A549 (cell line): ENCODE measurements around the gene RAP1GAP2. TPM values are rescaled to one million over a fixed set of nuclear protein-coding genes. Genes with fewer than 3 reads are reported as not detected.

Experiments used
- ATAC-seq, 2 experiments: fragments of 200-7000 bp in 1 of 2; fragments of >200 bp in 1 of 2; cut with Nextera tagmentation in 1 of 2; cut with Tn5 transposase in 1 of 2; 3 replicates each; pipeline versions ENCODE4 v1.8.0 to v1.9.1; 2018 to 2020; ENCODE audit warnings: mild to moderate bottlenecking in 1 of 2, moderate library complexity in 1 of 2
- CTCF ChIA-PET: fragments of 300-600 bp; sonication (Branson Sonifier 250); formaldehyde crosslinking; extraction: SDS; loops from one replicate; lab custom pipeline; 2021; ENCODE audit warnings: antibody characterized with exemption, inconsistent platforms; lab: Yijun Ruan, JAX
- POLR2A ChIA-PET: fragments of 350-600 bp; formaldehyde crosslinking; extraction: SDS; loops from one replicate; lab custom pipeline; 2021; ENCODE audit warnings: antibody characterized with exemption, inconsistent platforms; lab: Yijun Ruan, JAX
- DNase-seq, 2 experiments: peaks; one replicate each; pipeline versions ENCODE4 v3.0.0 to v3.0.0-alpha.2; 2011 to 2016; ENCODE audit warnings: low read depth in 1 of 2, low spot score in 1 of 2
- FAIRE-seq: peaks from 2 replicates; lab custom pipeline; 2011; peaks lifted over from hg19 to GRCh38; lab: Jason Lieb, UNC
- H3K27ac ChIP-seq, 2 experiments: fragments of >200 bp; sonication (Bioruptor Twin); formaldehyde crosslinking; 3 replicates each; pipeline ENCODE4 v1.5.1; 2016 to 2017
- H3K4me1 ChIP-seq: fragments of >200 bp; sonication (Bioruptor Twin); formaldehyde crosslinking; 3 replicates; pipeline ENCODE4 v1.6.1; 2016
- H3K4me2 ChIP-seq: fragments of >200 bp; sonication (Bioruptor Twin); formaldehyde crosslinking; 3 replicates; pipeline ENCODE4 v1.6.1; 2016
- H3K4me3 ChIP-seq: fragments of >200 bp; sonication (Bioruptor Twin); formaldehyde crosslinking; 3 replicates; pipeline ENCODE4 v1.5.1; 2016
- H3K9me3 ChIP-seq: fragments of >200 bp; sonication (Bioruptor Twin); formaldehyde crosslinking; 3 replicates; pipeline ENCODE4 v1.6.1; 2016
- ATOH8 ChIP-seq: fragments of 250-450 bp; sonication (Bioruptor Pico); IDR thresholded peaks from 2 replicates; pipeline ENCODE4 v1.5.0; 2020; ENCODE audit warnings: low read depth, mild to moderate bottlenecking, moderate library complexity
- BCL3 ChIP-seq: fragments of >200 bp; sonication (Bioruptor Twin); formaldehyde crosslinking; IDR thresholded peaks from 3 replicates; pipeline ENCODE4 v1.6.1; 2016
- CBX2 ChIP-seq: fragments of 200-600 bp; sonication (generic); IDR thresholded peaks from 2 replicates; pipeline ENCODE4 v1.6.1; 2016; ENCODE audit warnings: low read depth, mild to moderate bottlenecking, borderline replicate concordance
- CHD2 ChIP-seq: fragments of 150-350 bp; IDR thresholded peaks from 2 replicates; pipeline ENCODE4 v1.6.1; 2014; ENCODE audit warnings: low read length; ENCODE audit not compliant: partially characterized antibody
- EHF ChIP-seq: fragments of 250-450 bp; sonication (Bioruptor Pico); IDR thresholded peaks from 2 replicates; pipeline ENCODE4 v1.5.0; 2020; ENCODE audit warnings: mild to moderate bottlenecking
- FOSB ChIP-seq: fragments of 250-450 bp; sonication (Bioruptor Pico); IDR thresholded peaks from 2 replicates; pipeline ENCODE4 v1.5.0; 2020; ENCODE audit warnings: mild to moderate bottlenecking, moderate library complexity
- FOXS1 ChIP-seq: fragments of 250-450 bp; sonication (Bioruptor Pico); IDR thresholded peaks from 2 replicates; pipeline ENCODE4 v1.5.0; 2020; ENCODE audit warnings: mild to moderate bottlenecking, moderate library complexity
- HEYL ChIP-seq: fragments of 250-450 bp; sonication (Bioruptor Pico); IDR thresholded peaks from 2 replicates; pipeline ENCODE4 v1.8.0; 2021; ENCODE audit warnings: mild to moderate bottlenecking, moderate library complexity
- HOXA7 ChIP-seq: fragments of 250-450 bp; sonication (Bioruptor Pico); IDR thresholded peaks from 2 replicates; pipeline ENCODE4 v1.5.0; 2020; ENCODE audit warnings: mild to moderate bottlenecking, moderate library complexity
- HOXB5 ChIP-seq: fragments of 250-450 bp; sonication (Bioruptor Pico); IDR thresholded peaks from 2 replicates; pipeline ENCODE4 v1.5.0; 2020; ENCODE audit warnings: mild to moderate bottlenecking, moderate library complexity
- JUN ChIP-seq, 2 experiments: fragments of >200 bp; sonication (Bioruptor Twin); formaldehyde crosslinking; IDR thresholded peaks; 2 replicates in 1 of 2; 3 replicates in 1 of 2; pipeline ENCODE4 v1.6.1; 2016 to 2017
- JUNB ChIP-seq: fragments of >200 bp; sonication (Bioruptor Twin); formaldehyde crosslinking; IDR thresholded peaks from 2 replicates; pipeline ENCODE4 v1.6.1; 2016
- KDM1A ChIP-seq: fragments of 200-600 bp; sonication (generic); IDR thresholded peaks from 2 replicates; pipeline ENCODE4 v1.6.1; 2016; ENCODE audit warnings: low read depth, mild to moderate bottlenecking
- KDM5A ChIP-seq: fragments of 200-600 bp; sonication (generic); IDR thresholded peaks from 2 replicates; pipeline ENCODE4 v1.6.1; 2016; ENCODE audit warnings: antibody characterized with exemption, mild to moderate bottlenecking
- MYC ChIP-seq: IDR thresholded peaks from 2 replicates; pipeline ENCODE4 v1.6.1; 2012; ENCODE audit warnings: mild to moderate bottlenecking, inconsistent platforms, low read length, improper control_type of control experiment, borderline replicate concordance
- NPAS2 ChIP-seq: fragments of 250-450 bp; sonication (Bioruptor Pico); IDR thresholded peaks from 2 replicates; pipeline ENCODE4 v1.8.0; 2022; ENCODE audit warnings: mild to moderate bottlenecking, moderate library complexity, borderline replicate concordance
- NR3C1 ChIP-seq: fragments of >200 bp; sonication (Bioruptor Twin); formaldehyde crosslinking; IDR thresholded peaks from 3 replicates; pipeline ENCODE4 v1.6.1; 2017
- PHF8 ChIP-seq: fragments of 200-600 bp; sonication (generic); IDR thresholded peaks from 2 replicates; pipeline ENCODE4 v1.6.1; 2016; ENCODE audit warnings: low read depth, mild to moderate bottlenecking, antibody characterized with exemption, moderate library complexity, borderline replicate concordance
- RAD21 ChIP-seq, 2 experiments: fragments of >200 bp in 1 of 2; sonication (Bioruptor Twin) in 1 of 2; formaldehyde crosslinking in 1 of 2; IDR thresholded peaks in 1 of 2; conservative IDR thresholded peaks in 1 of 2; 2 replicates in 1 of 2; 3 replicates in 1 of 2; pipeline ENCODE4 v1.6.1; 2012 to 2018; ENCODE audit warnings: inconsistent platforms in 1 of 2
- SMC3 ChIP-seq: fragments of >200 bp; sonication (Bioruptor Twin); formaldehyde crosslinking; IDR thresholded peaks from 3 replicates; pipeline ENCODE4 v1.6.1; 2018; ENCODE audit warnings: inconsistent platforms
- SREBF2 ChIP-seq: fragments of 450-650 bp; IDR thresholded peaks from 2 replicates; pipeline ENCODE4 v1.6.1; 2014; ENCODE audit warnings: mild to moderate bottlenecking, moderate library complexity
- TP53 ChIP-seq: fragments of 250-450 bp; sonication (Bioruptor Pico); IDR thresholded peaks from 2 replicates; pipeline ENCODE4 v1.5.0; 2021; ENCODE audit warnings: mild to moderate bottlenecking, moderate library complexity
- USF2 ChIP-seq: fragments of 450-650 bp; IDR thresholded peaks from 2 replicates; pipeline ENCODE4 v1.6.1; 2014; ENCODE audit warnings: antibody characterized with exemption
- ZFP36 ChIP-seq: fragments of 450-650 bp; IDR thresholded peaks from 2 replicates; pipeline ENCODE4 v1.6.1; 2014; ENCODE audit warnings: borderline replicate concordance; ENCODE audit not compliant: partially characterized antibody
- ZNF302 ChIP-seq: fragments of 250-450 bp; sonication (Bioruptor Pico); IDR thresholded peaks from 2 replicates; pipeline ENCODE4 v1.9.0; 2021; ENCODE audit warnings: inconsistent platforms, mild to moderate bottlenecking, moderate library complexity
- WGBS: methylation state at CpG from one replicate; pipeline ENCODE4 v1.1.6; 2017; ENCODE audit errors: missing lambda C conversion rate; 5-methylcytosine and 5-hydroxymethylcytosine counted together
- polyA plus RNA-seq, 4 experiments: library from polyadenylated mRNA; depleted of rRNA in 3 of 4; stranded (reverse); fragments of >200 nt; fragmentation: RNase III in 1 of 4; extraction: RNeasy Plus Mini Kit Qiagen cat#74134 plus additional on column Dnase treatment in 1 of 4; gene quantifications; 2 replicates in 3 of 4; 3 replicates in 1 of 4; pipeline ENCODE4 v1.2.3, GENCODE V29; 2011 to 2017

RAP1GAP2 gene
- polyA plus RNA-seq, 2 of the 4 experiments (the other 2 are of a cell fraction) = 8.3 to 20.8 TPM

DNA sequence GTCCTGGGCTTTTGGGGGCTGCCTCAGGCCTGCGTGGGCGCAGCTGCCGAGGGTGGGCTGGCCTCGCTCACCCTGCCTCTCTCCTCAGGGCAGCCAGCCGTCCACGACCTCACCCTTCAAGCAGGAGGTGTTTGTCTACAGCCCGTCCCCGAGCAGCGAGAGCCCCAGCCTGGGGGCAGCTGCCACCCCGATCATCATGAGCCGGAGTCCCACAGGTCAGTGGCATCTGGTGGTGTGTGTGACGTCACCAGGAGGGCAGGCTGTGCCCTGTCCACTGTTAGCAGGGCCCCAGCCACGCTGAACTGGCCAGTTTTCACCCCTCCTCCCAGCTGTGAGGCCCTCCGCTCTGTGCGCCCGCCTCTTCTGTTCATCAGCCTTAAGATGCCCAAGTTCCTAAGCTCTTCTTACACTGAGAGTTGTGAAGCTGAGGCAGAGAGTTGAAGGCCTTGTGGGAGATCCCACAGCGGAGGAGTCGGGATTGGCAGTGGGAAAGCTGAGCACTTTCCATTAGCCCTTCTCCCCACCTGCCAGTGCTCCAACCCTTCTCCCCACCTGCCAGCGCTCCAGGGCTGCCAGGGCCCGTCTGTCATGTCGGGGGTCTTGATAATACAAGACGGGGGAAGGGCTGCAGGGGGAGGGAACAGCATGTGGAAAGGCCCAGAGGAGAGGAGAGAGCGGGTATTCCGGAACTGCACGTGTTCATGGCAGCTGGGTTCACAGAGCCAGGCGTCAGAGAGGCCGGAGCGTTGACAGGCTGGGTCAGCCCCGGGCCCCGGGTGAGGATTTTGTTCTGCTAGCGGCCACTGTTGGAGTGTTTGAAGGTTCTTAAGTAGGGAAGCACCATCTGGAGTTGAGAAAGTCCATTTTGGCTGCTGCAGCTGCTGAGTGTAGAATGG is 230.9 kb downstream of the RAP1GAP2 start (continued):
- TF ChIP-seq BCL3 (no peak), JUN (IDR thresholded peaks at IDR 0.05) (no peak), HOXB5 (no peak), USF2 (no peak), SREBF2 (no peak)

- Histone ChIP-seq H3K4me3 (no peak overlapping the region), H3K27ac (no peak overlapping the region), H3K4me1 (no peaks in the 10 kb centered on the region), H3K9me3 (peaks cover 17% of the 10 kb centered on the region; the same call in 2 of the 3 replicates), H3K4me2 (no peak overlapping the region)
- TF ChIP-seq EHF (CRISPR knock-in tag) = no peak
- TF ChIP-seq NR3C1 = no peak
- no peak for TF ChIP-seq MYC
- no peak for TF ChIP-seq KDM1A
- no peak for TF ChIP-seq ZNF302
- TF ChIP-seq CBX2 = no peak
- TF ChIP-seq TP53 (CRISPR knock-in tag) = no peak
- no peak for TF ChIP-seq FOXS1 (CRISPR knock-in tag)
- no peak for TF ChIP-seq HEYL (CRISPR knock-in tag)
- no peak for TF ChIP-seq PHF8
- no peak for TF ChIP-seq HOXA7 (CRISPR knock-in tag)
- TF ChIP-seq CHD2 = no peak
- no peak for TF ChIP-seq ZFP36
- TF ChIP-seq KDM5A = no peak
- no peak for TF ChIP-seq NPAS2 (CRISPR knock-in tag)
- no peak for TF ChIP-seq ATOH8 (CRISPR knock-in tag)
- TF ChIP-seq FOSB (CRISPR knock-in tag) = no peak
- no peak for TF ChIP-seq RAD21 (conservative IDR thresholded peaks at IDR 0.05 in 1 of 2, IDR thresholded peaks at IDR 0.05 in 1 of 2)
- no peak for TF ChIP-seq JUNB
- no peak for TF ChIP-seq SMC3
- POLR2A ChIA-PET = no interaction called here
- CTCF ChIA-PET = interaction anchor here (2.7 to 3.0 kb wide), 2 partner anchors 15 to 180 kb away, joined by 12 to 20 read pairs; no protein-coding TSS in a partner anchor
- FAIRE-seq (no peak), ATAC-seq (no peak; a peak in 1 of 6 replicates), DNase-seq (no peak)
- 84% methylated on average over 18 of the region's 18 CpGs for WGBS
These were observed 231.7 kb downstream of the RAP1GAP2 start for GRCh38 chr17:3027786-3028532.
